NT2/D1 (cell line): ENCODE results near the gene RGS14.

Experiments used
- DNase-seq: peaks from one replicate; pipeline ENCODE4 v3.0.0-alpha.2; 2011; ENCODE audit warnings: low read depth, low spot score
- H3K27me3 ChIP-seq: 2 replicates; pipeline ENCODE4 v1.6.0; 2011; ENCODE audit warnings: mild to moderate bottlenecking; ENCODE audit not compliant: insufficient read length, insufficient read depth
- H3K36me3 ChIP-seq: 2 replicates; pipeline ENCODE4 v1.6.1; 2011; ENCODE audit warnings: mild to moderate bottlenecking, low read length, mixed read lengths; ENCODE audit not compliant: insufficient read depth, insufficient read length
- H3K4me1 ChIP-seq: 2 replicates; pipeline ENCODE4 v1.5.1; 2011; ENCODE audit not compliant: insufficient read depth, insufficient read length
- H3K4me3 ChIP-seq: 2 replicates; pipeline ENCODE4 v1.5.1; 2011; ENCODE audit warnings: low read depth; ENCODE audit not compliant: insufficient read length
- H3K9ac ChIP-seq: 2 replicates; pipeline ENCODE4 v1.6.0; 2011; ENCODE audit warnings: low read depth; ENCODE audit not compliant: insufficient read length
- H3K9me3 ChIP-seq: 2 replicates; pipeline ENCODE4 v1.5.1; 2011; ENCODE audit warnings: mild to moderate bottlenecking, low read length; ENCODE audit not compliant: insufficient read depth
- SUZ12 ChIP-seq: IDR thresholded peaks from 2 replicates; pipeline ENCODE4 v1.6.1; 2011; ENCODE audit not compliant: insufficient read length, insufficient read depth; ENCODE audit errors: extremely low read depth
- YY1 ChIP-seq: IDR thresholded peaks from 2 replicates; pipeline ENCODE4 v1.6.1; 2011; ENCODE audit not compliant: insufficient read length, insufficient read depth
- ZNF274 ChIP-seq: IDR thresholded peaks from 2 replicates; pipeline ENCODE4 v1.6.1; 2011; ENCODE audit warnings: mild to moderate bottlenecking, low read depth, low read length

RGS14 gene

GRCh38 chr5:177382423-177383029, 24.8 kb downstream of the RGS14 start:
- H3K4me3 ChIP-seq: no peak overlapping the region
- peaks cover 8% of the 10 kb centered on the region for H3K4me1 ChIP-seq
- TF ChIP-seq SUZ12 (no peak), ZNF274 (no peak), YY1 (no peak)
- peaks cover 13% of the 10 kb centered on the region for H3K27me3 ChIP-seq
- no peaks in the 10 kb centered on the region for H3K9me3 ChIP-seq
- peak overlapping the region; percentile 12 for H3K9ac ChIP-seq
- H3K36me3 ChIP-seq: no peaks in the 10 kb centered on the region
- no peak for DNase-seq

GRCh38 chr5:177383181-177383580, 25.5 kb downstream of the RGS14 start:
- H3K4me1 ChIP-seq: peaks cover 8% of the 10 kb centered on the region
- H3K4me3 ChIP-seq: no peak overlapping the region
- no peak overlapping the region for H3K9ac ChIP-seq
- H3K27me3 ChIP-seq: peaks cover 16% of the 10 kb centered on the region
- no peaks in the 10 kb centered on the region for H3K9me3 ChIP-seq
- H3K36me3 ChIP-seq: no peaks in the 10 kb centered on the region
- DNase-seq: no peak
- no peak for TF ChIP-seq SUZ12
- no peak for TF ChIP-seq YY1
- TF ChIP-seq ZNF274: no peak

- H3K4me1 ChIP-seq: peaks cover 15% of the 10 kb centered on the region
- H3K27me3 ChIP-seq: peaks cover 21% of the 10 kb centered on the region
- H3K36me3 ChIP-seq: no peaks in the 10 kb centered on the region
- DNase-seq: no peak
- no peak for TF ChIP-seq ZNF274
- TF ChIP-seq SUZ12: no peak
- no peak for TF ChIP-seq YY1
- H3K9ac ChIP-seq: no peak within 1 kb of the TSS
- H3K4me3 ChIP-seq: no peak within 1 kb of the TSS
- no peaks in the 10 kb centered on the region for H3K9me3 ChIP-seq
These were observed 26.4 kb downstream of the RGS14 start, which contains the start of gene SLC34A1 for GRCh38 chr5:177384134-177384533. TSS of gene SLC34A1 (plus strand) at chr5:177384434. CDS start at chr5:177385742, 1,308 bp downstream.

GRCh38 chr5:177385720-177386119, 28.0 kb downstream of the RGS14 start:
- no peak overlapping the region for H3K4me3 ChIP-seq
- no peaks in the 10 kb centered on the region for H3K9me3 ChIP-seq
- H3K4me1 ChIP-seq: peaks cover 26% of the 10 kb centered on the region
- H3K27me3 ChIP-seq: peaks cover 28% of the 10 kb centered on the region
- no peak overlapping the region for H3K9ac ChIP-seq
- TF ChIP-seq ZNF274 (no peak), SUZ12 (no peak), YY1 (no peak)
- DNase-seq: no peak
- H3K36me3 ChIP-seq: no peaks in the 10 kb centered on the region

GRCh38 chr5:177386542-177386941, 28.8 kb downstream of the RGS14 start:
- Histone ChIP-seq H3K4me1 (peaks cover 31% of the 10 kb centered on the region), H3K36me3 (no peaks in the 10 kb centered on the region), H3K9ac (no peak overlapping the region), H3K9me3 (no peaks in the 10 kb centered on the region), H3K4me3 (no peak overlapping the region), H3K27me3 (peaks cover 36% of the 10 kb centered on the region)
- DNase-seq: no peak
- TF ChIP-seq ZNF274 (no peak), SUZ12 (no peak), YY1 (no peak)

- Histone ChIP-seq H3K9me3 (no peaks in the 10 kb centered on the region), H3K9ac (no peak overlapping the region), H3K27me3 (peaks cover 38% of the 10 kb centered on the region), H3K4me1 (peaks cover 30% of the 10 kb centered on the region), H3K4me3 (no peak overlapping the region), H3K36me3 (no peaks in the 10 kb centered on the region)
- DNase-seq: no peak
- TF ChIP-seq YY1 (no peak), SUZ12 (no peak), ZNF274 (no peak)
These were observed 29.7 kb downstream of the RGS14 start for GRCh38 chr5:177387405-177387804.

- Histone ChIP-seq H3K27me3 (peaks cover 38% of the 10 kb centered on the region), H3K4me3 (no peak overlapping the region), H3K9ac (peak overlapping the region; percentile 22), H3K4me1 (peaks cover 28% of the 10 kb centered on the region), H3K36me3 (no peaks in the 10 kb centered on the region), H3K9me3 (no peaks in the 10 kb centered on the region)
- no peak for TF ChIP-seq SUZ12
- TF ChIP-seq YY1: no peak
- no peak for TF ChIP-seq ZNF274
- DNase-seq: no peak
These were observed 30.9 kb downstream of the RGS14 start for GRCh38 chr5:177388521-177389052.
